Measurements from ENCODE around the gene EMC10. TPM values are rescaled to one million over a fixed set of nuclear protein-coding genes. Genes with fewer than 3 reads are reported as not detected.
A peak's percentile ranks its signal among the peaks of the same experiment; 100 is the strongest.

EMC10 gene
- total and polyA plus RNA-seq, 10 of the 15 experiments (the other 5 are each of a cell fraction or from before 2014, with no cell fraction given): 2.5 to 77.3 (median 20.3) TPM

GRCh38 chr19:50537306-50537685, 61.0 kb downstream of the EMC10 start:
- H3K9me3 ChIP-seq (replicated peaks; ENCODE audit: control insufficient read depth, insufficient read depth, low read length): peaks cover 7% of the 10 kb centered on the region; the same call in 2 of the 3 replicates
- peak; percentile 17; the same call in 1 of the 3 replicates for ATAC-seq
- ChIA-PET SMC1A (ENCODE audit: uncharacterized antibody, unreplicated experiment) (interaction anchor here (0.8 to 2.5 kb wide), 6 partner anchors 8 to 244 kb away, joined by 3 to 16 read pairs (median 4); no protein-coding TSS in a partner anchor), CTCF (interaction anchor here (0.7 to 8.6 kb wide), 15 partner anchors 13 to 385 kb away, joined by 3 to 117 read pairs (median 5); no protein-coding TSS in a partner anchor), RAD21 (ENCODE audit: unreplicated experiment) (interaction anchor here (1.1 to 2.5 kb wide), 6 partner anchors 19 to 385 kb away, joined by 3 to 13 read pairs (median 8); no protein-coding TSS in a partner anchor), POLR2A (interaction anchor here (0.5 kb wide), 1 partner anchor 183 kb away, joined by 3 read pairs; no protein-coding TSS in a partner anchor)
- FAIRE-seq: no peak
- intact Hi-C loops (cut with micrococcal nuclease; ENCODE audit: unreplicated experiment) (loop anchor here (1.0 to 10.0 kb wide), 3 partner anchors 182 to 385 kb away; no protein-coding TSS in a partner anchor), in situ Hi-C loops (cut with MboI) (loop anchor here (5.0 to 10.0 kb wide), 2 partner anchors 250 to 388 kb away; no protein-coding TSS in a partner anchor)
- H4K20me1 ChIP-seq (ENCODE audit: control insufficient read depth, insufficient read depth): no peaks in the 10 kb centered on the region
- no peak overlapping the region for H2AFZ ChIP-seq (ENCODE audit: control insufficient read depth, low read depth, low read length)
- no peak for DNase-seq (ENCODE audit: low read depth, low spot score)
- no peak overlapping the region for H3K9ac ChIP-seq (ENCODE audit: control insufficient read depth, insufficient read depth, low read length)
- H3K4me1 ChIP-seq (ENCODE audit: control insufficient read depth, insufficient read depth, low read length): peaks cover 8% of the 10 kb centered on the region
- no peak overlapping the region for H3K4me2 ChIP-seq (ENCODE audit: control insufficient read depth, insufficient read depth)
- no peak for TF ChIP-seq EP300 (IDR thresholded peaks at IDR 0.05; ENCODE audit: borderline replicate concordance in 1 of 2, control insufficient read depth in 1 of 2, low read depth in 2 of 2, low read length in 2 of 2)
- WGBS (ENCODE audit: insufficient coverage, insufficient replicate concordance, low lambda C conversion rate, missing lambda C conversion rate): 52% methylated on average over 18 of the region's 18 CpGs
- no TSS peak for BruUV-seq (replicated peaks)
- no peaks in the 10 kb centered on the region for H3K36me3 ChIP-seq (ENCODE audit: control insufficient read depth in 2 of 2, insufficient read depth in 2 of 2, low read length in 1 of 2)
- H3K4me3 ChIP-seq: no peak overlapping the region
- H3K79me2 ChIP-seq (ENCODE audit: control insufficient read depth, insufficient read depth, low read length): no peaks in the 10 kb centered on the region
- no peak overlapping the region for H3K27ac ChIP-seq (ENCODE audit: control insufficient read depth, insufficient read depth)
- H3K27me3 ChIP-seq (replicated peaks in 1 of 2; ENCODE audit: control insufficient read depth in 2 of 2, insufficient read depth in 2 of 2, low read length in 1 of 2): no peaks in the 10 kb centered on the region

- Histone ChIP-seq H3K79me2 (ENCODE audit: control insufficient read depth, insufficient read depth, low read length) (no peaks in the 10 kb centered on the region), H3K4me2 (ENCODE audit: control insufficient read depth, insufficient read depth) (no peak overlapping the region), H3K4me3 (no peak overlapping the region), H3K27me3 (replicated peaks in 1 of 2; ENCODE audit: control insufficient read depth in 2 of 2, insufficient read depth in 2 of 2, low read length in 1 of 2) (no peaks in the 10 kb centered on the region), H3K27ac (ENCODE audit: control insufficient read depth, insufficient read depth) (no peak overlapping the region), H3K9me3 (replicated peaks; ENCODE audit: control insufficient read depth, insufficient read depth, low read length) (peaks cover 3% of the 10 kb centered on the region; the same call in 2 of the 3 replicates), H3K4me1 (ENCODE audit: control insufficient read depth, insufficient read depth, low read length) (peaks cover 8% of the 10 kb centered on the region), H4K20me1 (ENCODE audit: control insufficient read depth, insufficient read depth) (no peaks in the 10 kb centered on the region), H3K36me3 (ENCODE audit: control insufficient read depth in 2 of 2, insufficient read depth in 2 of 2, low read length in 1 of 2) (no peaks in the 10 kb centered on the region), H3K9ac (ENCODE audit: control insufficient read depth, insufficient read depth, low read length) (no peak overlapping the region), H2AFZ (ENCODE audit: control insufficient read depth, low read depth, low read length) (no peak overlapping the region; the same call in 1 of the 2 replicates)
- no TSS peak for BruUV-seq (replicated peaks)
- POLR2A ChIA-PET: no interaction called here
- SMC1A ChIA-PET (ENCODE audit: uncharacterized antibody, unreplicated experiment): interaction anchor here (0.6 to 2.5 kb wide), 7 partner anchors 9 to 384 kb away, joined by 3 to 16 read pairs (median 4); no protein-coding TSS in a partner anchor
- CTCF ChIA-PET: interaction anchor here (0.6 to 8.6 kb wide), 15 partner anchors 12 to 384 kb away, joined by 3 to 117 read pairs (median 4); no protein-coding TSS in a partner anchor
- DNase-seq (ENCODE audit: low read depth, low spot score) (no peak), ATAC-seq (peak; percentile 88), FAIRE-seq (no peak)
- WGBS (ENCODE audit: insufficient coverage, insufficient replicate concordance, low lambda C conversion rate, missing lambda C conversion rate): 7% methylated on average over 15 of the region's 15 CpGs
- RAD21 ChIA-PET (ENCODE audit: unreplicated experiment): interaction anchor here (1.1 to 2.4 kb wide), 5 partner anchors 19 to 384 kb away, joined by 3 to 13 read pairs (median 9); no protein-coding TSS in a partner anchor
- intact Hi-C loops (cut with micrococcal nuclease; ENCODE audit: unreplicated experiment) (loop anchor here (1.0 to 10.0 kb wide), 3 partner anchors 183 to 385 kb away; no protein-coding TSS in a partner anchor), in situ Hi-C loops (cut with MboI) (loop anchor here (5.0 to 10.0 kb wide), 2 partner anchors 250 to 387 kb away; no protein-coding TSS in a partner anchor)
- 0 out of 3 replicates have a peak, but pooled peaks have one; percentile 14 for TF ChIP-seq POU2F2 (IDR thresholded peaks at IDR 0.05; ENCODE audit: borderline replicate concordance, low read depth, low read length)
- peak; percentile 56; the same call in 1 of the 2 replicates for TF ChIP-seq YY1 (IDR thresholded peaks at IDR 0.05; ENCODE audit: low read depth, low read length)
- no peak for TF ChIP-seq SKIL (IDR thresholded peaks at IDR 0.05; ENCODE audit: low read depth, poor library complexity, severe bottlenecking)
- TF ChIP-seq RAD51 (IDR thresholded peaks at IDR 0.05): no peak
- 0 out of 2 replicates have a peak, but pooled peaks have one; percentile 33 for TF ChIP-seq SMARCA5 (IDR thresholded peaks at IDR 0.05)
- no peak for TF ChIP-seq CREB1 (IDR thresholded peaks at IDR 0.05; ENCODE audit: low read depth)
- no peak for TF ChIP-seq HSF1 (IDR thresholded peaks at IDR 0.05; ENCODE audit: low read depth, low read length)
- 0 out of 2 replicates have a peak, but pooled peaks have one; percentile 38 for TF ChIP-seq IRF4 (IDR thresholded peaks at IDR 0.05; ENCODE audit: low read depth, low read length)
- peak; percentile 61; the same call in 1 of the 2 replicates for TF ChIP-seq SMC3 (IDR thresholded peaks at IDR 0.05; ENCODE audit: borderline replicate concordance, low read length)
- TF ChIP-seq MTA2 (IDR thresholded peaks at IDR 0.05; ENCODE audit: low read depth): peak; percentile 41; the same call in 1 of the 2 replicates
- TF ChIP-seq KLF5 (IDR thresholded peaks at IDR 0.05; ENCODE audit: partially characterized antibody): no peak
These were observed 61.5 kb downstream of the EMC10 start for GRCh38 chr19:50537769-50538230.
